ENCODE results near the gene HIVEP3.

Gene HIVEP3

GRCh38 chr1:41535716-41536115 is 383.0 kb downstream of the HIVEP3 start:
- Histone ChIP-seq H3K9me3 (no peaks in the 10 kb centered on the region), H3K36me3 (no peaks in the 10 kb centered on the region), H3K27ac (peak overlapping the region; percentile 58 to 72), H3K27me3 (no peaks in the 10 kb centered on the region), H3K4me1 (peaks cover 0 to 36% (median 30%) of the 10 kb centered on the region in 4 donors), H3K4me3 (no peak overlapping the region)
- TF ChIP-seq CTCF (IDR thresholded peaks at IDR 0.05) = no peak
- intact Hi-C loops (cut with DNase I; ENCODE audit: low total_unique reads) = no loop called here
- DNase-seq = peak; percentile 7 to 47

GRCh38 chr1:41535276-41535675 is 383.4 kb downstream of the HIVEP3 start:
- TF ChIP-seq CTCF (IDR thresholded peaks at IDR 0.05) = no peak
- Histone ChIP-seq H3K27ac (peak overlapping the region; percentile 58 to 72), H3K27me3 (no peaks in the 10 kb centered on the region), H3K4me1 (peaks cover 0 to 36% (median 30%) of the 10 kb centered on the region in 4 donors), H3K4me3 (no peak overlapping the region), H3K36me3 (no peaks in the 10 kb centered on the region), H3K9me3 (no peaks in the 10 kb centered on the region)
- peak in 1 of 2 donors; percentile 42 for DNase-seq
- intact Hi-C loops (cut with DNase I; ENCODE audit: low total_unique reads) = no loop called here

- peak; percentile 11 to 56 for DNase-seq
- H3K27ac ChIP-seq = no peak overlapping the region
- no peak for TF ChIP-seq CTCF (IDR thresholded peaks at IDR 0.05)
These were observed 384.3 kb downstream of the HIVEP3 start for GRCh38 chr1:41534181-41535076.

GRCh38 chr1:41533731-41534080 is 385.0 kb downstream of the HIVEP3 start:
- Histone ChIP-seq H3K36me3 (no peaks in the 10 kb centered on the region), H3K4me1 (peaks cover 0 to 31% (median 28%) of the 10 kb centered on the region in 4 donors), H3K27me3 (no peaks in the 10 kb centered on the region), H3K4me3 (no peak overlapping the region), H3K9me3 (no peaks in the 10 kb centered on the region), H3K27ac (no peak overlapping the region)
- TF ChIP-seq CTCF (IDR thresholded peaks at IDR 0.05) = no peak
- intact Hi-C loops (cut with DNase I; ENCODE audit: low total_unique reads) = no loop called here
- DNase-seq = peak in 1 of 2 donors; percentile 39

More at GRCh38 chr1:41534181-41535076, 384.3 kb downstream of the HIVEP3 start:
- H3K4me1 ChIP-seq = peaks cover 0 to 36% (median 30%) of the 10 kb centered on the region in 4 donors
- H3K9me3 ChIP-seq = no peaks in the 10 kb centered on the region
- H3K4me3 ChIP-seq = no peak overlapping the region
- intact Hi-C loops (cut with DNase I; ENCODE audit: low total_unique reads) = no loop called here
- no peaks in the 10 kb centered on the region for H3K27me3 ChIP-seq
- no peaks in the 10 kb centered on the region for H3K36me3 ChIP-seq

GRCh38 chr1:41533016-41533730 is 385.5 kb downstream of the HIVEP3 start:
- DNase-seq = peak; percentile 9 to 43
- H3K4me3 ChIP-seq = no peak overlapping the region

More at GRCh38 chr1:41533016-41533730, 385.5 kb downstream of the HIVEP3 start:
- H3K4me1 ChIP-seq = peaks cover 0 to 26% (median 23%) of the 10 kb centered on the region in 4 donors
- H3K27me3 ChIP-seq = no peaks in the 10 kb centered on the region
- no peaks in the 10 kb centered on the region for H3K36me3 ChIP-seq
- intact Hi-C loops (cut with DNase I; ENCODE audit: low total_unique reads) = no loop called here
- H3K27ac ChIP-seq = no peak overlapping the region
- H3K9me3 ChIP-seq = no peaks in the 10 kb centered on the region
- no peak for TF ChIP-seq CTCF (IDR thresholded peaks at IDR 0.05)

Data from tibial artery (tissue), 4 donors.